Natural killer cell (primary cell): ENCODE results near the gene MAP2K1. TPM values are rescaled to one million over a fixed set of nuclear protein-coding genes. Genes with fewer than 3 reads are reported as not detected.
"Not testable (repeated sequence)": the region's sequence is repeated elsewhere in the genome, so short reads cannot be mapped to it uniquely, and the experiment has no call there.

Source experiments
- ATAC-seq, 3 donors: fragments of 150-1000 bp in 2 of 3; fragments of 200-7000 bp in 1 of 3; cut with Tn5 transposase; 1 replicate in 1 of 3; 2 replicates in 2 of 3; pipeline ENCODE4 v1.10.0; 2021; ENCODE audit warnings: mild to moderate bottlenecking in 2 of 3, moderate library complexity in 2 of 3
- DNase-seq, 2 donors: peaks; one replicate each; pipeline versions ENCODE4 v3.0.0 to v3.0.0-alpha.2; 2013 to 2021; ENCODE audit warnings: mixed read lengths in 1 of 2
- H3K27ac ChIP-seq: one replicate; pipeline ENCODE4 v1.5.1; 2013; ENCODE audit warnings: mild to moderate bottlenecking, low read length
- H3K27me3 ChIP-seq: one replicate; pipeline ENCODE4 v1.6.1; 2013; ENCODE audit warnings: low read length; ENCODE audit not compliant: control insufficient read depth, insufficient read depth
- H3K36me3 ChIP-seq: one replicate; pipeline ENCODE4 v1.6.1; 2013; ENCODE audit warnings: low read length; ENCODE audit not compliant: control insufficient read depth, insufficient read depth
- H3K4me1 ChIP-seq: one replicate; pipeline ENCODE4 v1.6.1; 2013; ENCODE audit warnings: low read length; ENCODE audit not compliant: control insufficient read depth, insufficient read depth
- H3K4me3 ChIP-seq: one replicate; pipeline ENCODE4 v1.5.1; 2013; ENCODE audit warnings: low read length
- H3K9me3 ChIP-seq: one replicate; pipeline ENCODE4 v1.6.1; 2013; ENCODE audit warnings: low read length; ENCODE audit not compliant: control insufficient read depth, insufficient read depth
- H3K27ac Mint-ChIP-seq, 2 donors: one replicate each; pipeline ENCODE4 v1.8.0; 2022; ENCODE audit warnings: mild to moderate bottlenecking in 2 of 2, mixed read lengths in 2 of 2, moderate library complexity in 1 of 2
- H3K27me3 Mint-ChIP-seq, 2 donors: one replicate each; pipeline ENCODE4 v1.8.0; 2022; ENCODE audit warnings: low read depth in 2 of 2, mixed read lengths in 2 of 2
- H3K36me3 Mint-ChIP-seq: one replicate; pipeline ENCODE4 v1.8.0; 2022; ENCODE audit warnings: mixed read lengths
- H3K4me1 Mint-ChIP-seq, 2 donors: one replicate each; pipeline ENCODE4 v1.8.0; 2022; ENCODE audit warnings: mixed read lengths in 2 of 2
- H3K4me3 Mint-ChIP-seq: one replicate; pipeline ENCODE4 v1.8.0; 2022; ENCODE audit warnings: mild to moderate bottlenecking, moderate library complexity, mixed read lengths
- H3K9me3 Mint-ChIP-seq, 2 donors: one replicate each; pipeline ENCODE4 v1.8.0; 2022; ENCODE audit warnings: mixed read lengths in 2 of 2
- WGBS: methylation state at CpG from one replicate; pipeline ENCODE4 v1.1.7; 2013; ENCODE audit warnings: missing lambda C conversion rate; ENCODE audit not compliant: insufficient coverage; 5-methylcytosine and 5-hydroxymethylcytosine counted together
- intact Hi-C: fragments of 100-400 bp; cut with micrococcal nuclease; formaldehyde crosslinking; loops from one replicate; pipeline ENCODE4 v1.14.2; 2022
- total RNA-seq, 4 donors: library from RNA; stranded (reverse); fragments of 120-200 nt in 1 of 4; gene quantifications; one replicate each; pipeline versions ENCODE4 v1.2.3 to v1.2.4, GENCODE V29; 2013 to 2022
- TF ChIP-seq, protein P1 (sequence below): fragments of 200-600 bp; IDR thresholded peaks from one replicate; pipeline ENCODE4 v1.8.0; 2022; ENCODE audit warnings: antibody characterized with exemption

MAP2K1 gene
- total RNA-seq, 3 donors from 2014 or later (not counting 1 experiment from before 2014, with no cell fraction given), result 45.5 to 49.2 (median 48.9) TPM

DNA sequence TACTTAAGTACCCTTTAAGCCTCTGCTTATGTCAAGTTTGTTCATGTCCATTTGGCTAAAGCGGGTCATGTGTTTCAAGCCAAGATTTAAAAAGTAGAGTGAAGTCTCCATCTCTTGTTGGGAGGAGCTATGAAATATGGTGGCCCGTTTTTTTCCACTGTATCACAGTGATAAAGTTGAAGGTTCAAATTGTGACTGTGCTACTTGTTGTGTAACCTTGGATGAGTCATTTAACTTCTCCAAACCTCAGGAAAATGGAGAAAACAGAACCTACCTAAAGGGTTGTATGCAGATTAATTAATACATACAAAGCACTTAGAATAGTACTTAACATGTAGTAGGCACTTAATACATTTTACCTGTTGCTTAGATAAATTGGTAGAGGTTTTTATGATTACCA, 67.4 kb downstream of the MAP2K1 start:
- no peaks in the 10 kb centered on the region for H3K4me1 ChIP-seq
- WGBS, result 91% methylated on average over 2 of the region's 2 CpGs
- intact Hi-C loops, result no loop called here
- H3K27ac ChIP-seq, result no peak overlapping the region
- H3K9me3 ChIP-seq, result no peaks in the 10 kb centered on the region
- H3K27ac Mint-ChIP-seq, result no peak overlapping the region
- H3K4me3 Mint-ChIP-seq, result no peak overlapping the region
- DNase-seq (no peak), ATAC-seq (no peak)
- H3K4me1 Mint-ChIP-seq, result no peaks in the 10 kb centered on the region
- TF ChIP-seq, protein P1, sequence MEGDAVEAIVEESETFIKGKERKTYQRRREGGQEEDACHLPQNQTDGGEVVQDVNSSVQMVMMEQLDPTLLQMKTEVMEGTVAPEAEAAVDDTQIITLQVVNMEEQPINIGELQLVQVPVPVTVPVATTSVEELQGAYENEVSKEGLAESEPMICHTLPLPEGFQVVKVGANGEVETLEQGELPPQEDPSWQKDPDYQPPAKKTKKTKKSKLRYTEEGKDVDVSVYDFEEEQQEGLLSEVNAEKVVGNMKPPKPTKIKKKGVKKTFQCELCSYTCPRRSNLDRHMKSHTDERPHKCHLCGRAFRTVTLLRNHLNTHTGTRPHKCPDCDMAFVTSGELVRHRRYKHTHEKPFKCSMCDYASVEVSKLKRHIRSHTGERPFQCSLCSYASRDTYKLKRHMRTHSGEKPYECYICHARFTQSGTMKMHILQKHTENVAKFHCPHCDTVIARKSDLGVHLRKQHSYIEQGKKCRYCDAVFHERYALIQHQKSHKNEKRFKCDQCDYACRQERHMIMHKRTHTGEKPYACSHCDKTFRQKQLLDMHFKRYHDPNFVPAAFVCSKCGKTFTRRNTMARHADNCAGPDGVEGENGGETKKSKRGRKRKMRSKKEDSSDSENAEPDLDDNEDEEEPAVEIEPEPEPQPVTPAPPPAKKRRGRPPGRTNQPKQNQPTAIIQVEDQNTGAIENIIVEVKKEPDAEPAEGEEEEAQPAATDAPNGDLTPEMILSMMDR, result no peak
- H3K36me3 Mint-ChIP-seq, result no peaks in the 10 kb centered on the region
- no peaks in the 10 kb centered on the region for H3K9me3 Mint-ChIP-seq
- H3K27me3 ChIP-seq, result no peaks in the 10 kb centered on the region
- no peak overlapping the region for H3K4me3 ChIP-seq
- peaks cover 2% of the 10 kb centered on the region for H3K36me3 ChIP-seq
- no peaks in the 10 kb centered on the region for H3K27me3 Mint-ChIP-seq

DNA sequence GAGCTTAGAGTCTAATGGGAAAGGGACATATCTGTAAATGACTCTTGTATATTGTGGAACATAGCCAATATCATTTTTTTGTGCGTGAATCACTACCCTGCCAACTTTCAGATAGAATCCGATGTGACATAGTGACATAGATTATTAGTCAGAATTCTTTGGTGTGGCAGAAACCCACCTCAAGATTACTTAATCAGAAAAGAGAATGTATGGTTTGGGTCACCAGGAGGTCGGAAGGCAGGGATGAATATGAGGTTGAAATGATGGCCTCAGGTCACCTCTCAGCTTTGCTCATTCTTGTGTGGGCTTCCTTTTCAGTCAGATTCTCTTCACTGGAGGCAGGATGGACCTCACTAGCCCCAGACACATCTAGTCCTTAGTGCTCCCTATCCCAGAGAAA, 69.5 kb downstream of the MAP2K1 start:
- DNase-seq (no peak), ATAC-seq (no peak)
- H3K4me1 ChIP-seq, result peaks cover 6% of the 10 kb centered on the region
- Mint-ChIP-seq H3K9me3 (no peaks in the 10 kb centered on the region), H3K4me1 (peaks cover 12 to 15% of the 10 kb centered on the region in 2 donors), H3K27me3 (no peaks in the 10 kb centered on the region), H3K36me3 (no peaks in the 10 kb centered on the region), H3K4me3 (no peak overlapping the region), H3K27ac (no peak overlapping the region)
- intact Hi-C loops, result no loop called here
- no peaks in the 10 kb centered on the region for H3K9me3 ChIP-seq
- no peaks in the 10 kb centered on the region for H3K27me3 ChIP-seq
- H3K27ac ChIP-seq, result no peak overlapping the region
- H3K36me3 ChIP-seq, result peaks cover 2% of the 10 kb centered on the region
- TF ChIP-seq, protein P1, result no peak
- WGBS, result 76% methylated on average over 3 of the region's 3 CpGs
- H3K4me3 ChIP-seq, result no peak overlapping the region

DNA sequence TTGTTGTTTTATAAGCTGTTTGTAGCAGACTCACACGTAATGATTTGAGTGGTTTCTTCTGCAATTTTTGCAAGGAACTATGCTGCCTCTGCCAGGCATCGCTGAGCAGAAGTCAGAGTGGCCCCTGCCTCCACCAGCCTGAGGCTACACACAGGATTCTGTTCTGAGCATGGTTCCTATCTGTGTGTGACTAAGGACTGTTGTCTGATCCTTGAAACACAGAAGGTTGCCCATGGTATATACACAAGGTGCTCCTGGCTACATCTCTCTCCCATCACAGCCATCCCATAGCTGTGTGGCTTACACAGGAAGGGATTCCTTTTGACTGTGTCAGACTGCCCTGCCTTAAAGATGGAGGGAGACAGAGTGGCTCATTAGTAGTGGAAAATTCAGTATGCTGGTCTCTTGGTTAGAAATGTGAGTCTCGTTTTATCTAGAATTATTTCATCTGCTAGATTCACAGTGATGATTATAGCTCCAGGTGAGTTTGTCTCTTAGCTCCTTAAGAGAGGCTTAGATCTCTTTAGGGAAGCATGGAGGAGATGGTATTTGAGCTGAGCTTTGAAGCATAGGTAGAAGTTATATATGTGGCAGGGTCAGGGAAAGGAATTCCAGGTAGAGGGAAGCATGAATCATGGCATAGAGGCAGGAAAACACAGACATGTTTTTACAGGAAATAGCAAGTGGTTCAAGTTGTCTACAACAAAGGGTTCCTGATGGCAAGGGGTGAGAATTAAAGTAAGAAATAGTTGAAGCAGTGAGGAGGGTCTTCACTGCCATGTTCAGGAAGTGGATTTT, 73.3 kb downstream of the MAP2K1 start:
- TF ChIP-seq, protein P1, result no peak
- peak overlapping the region; percentile 56 to 71 for H3K27ac Mint-ChIP-seq

DNA sequence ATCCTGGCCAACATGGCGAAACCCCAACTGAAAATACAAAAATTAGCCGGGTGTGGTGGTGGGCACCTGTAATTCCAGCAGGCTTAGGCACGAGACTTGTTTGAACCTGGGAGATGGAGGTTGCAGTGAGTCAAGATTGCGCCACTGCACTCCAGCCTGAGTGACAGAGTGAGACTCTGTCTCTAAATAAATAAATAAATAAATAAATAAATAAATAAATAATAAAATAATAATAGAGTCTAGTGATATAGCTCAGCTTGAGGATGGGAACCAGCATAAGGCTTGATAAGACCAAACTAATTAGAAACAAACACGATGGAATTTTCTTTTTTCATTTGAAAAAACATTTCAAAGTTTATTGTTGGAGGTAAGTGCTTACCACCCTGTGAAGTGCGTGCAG, 74.6 kb downstream of the MAP2K1 start:
- H3K9me3 ChIP-seq, H3K27ac ChIP-seq, ATAC-seq, H3K4me1 ChIP-seq, H3K36me3 Mint-ChIP-seq, H3K36me3 ChIP-seq, intact Hi-C loops, DNase-seq, H3K27me3 ChIP-seq, H3K4me3 Mint-ChIP-seq, H3K4me3 ChIP-seq, H3K27me3 Mint-ChIP-seq, H3K27ac Mint-ChIP-seq, H3K9me3 Mint-ChIP-seq: not testable (repeated sequence)
- H3K4me1 Mint-ChIP-seq, result peaks cover 12 to 15% of the 10 kb centered on the region in 2 donors
- 100% methylated on average over 5 of the region's 6 CpGs for WGBS

More for the DNA sequence above, 73.3 kb downstream of the MAP2K1 start:
- no peak overlapping the region for H3K4me3 Mint-ChIP-seq
- Histone ChIP-seq H3K27me3 (no peaks in the 10 kb centered on the region), H3K27ac (no peak overlapping the region), H3K4me3 (no peak overlapping the region), H3K9me3 (no peaks in the 10 kb centered on the region), H3K36me3 (peaks cover 2% of the 10 kb centered on the region), H3K4me1 (peaks cover 6% of the 10 kb centered on the region)
- WGBS, result 60% methylated on average over 3 of the region's 3 CpGs
- ATAC-seq (peak in 2 of 3 donors; percentile 38 to 49), DNase-seq (no peak)
- no peaks in the 10 kb centered on the region for H3K36me3 Mint-ChIP-seq
- no peaks in the 10 kb centered on the region for H3K27me3 Mint-ChIP-seq
- intact Hi-C loops, result no loop called here
- H3K9me3 Mint-ChIP-seq, result no peaks in the 10 kb centered on the region
- H3K4me1 Mint-ChIP-seq, result peaks cover 12 to 15% of the 10 kb centered on the region in 2 donors
